Hindlimb muscle (tissue), 1 donor: Measurements from ENCODE around the gene ENDOV. TPM values are rescaled to one million over a fixed set of nuclear protein-coding genes. Genes with fewer than 3 reads are reported as not detected.
A peak's percentile ranks its signal among the peaks of the same experiment; 100 is the strongest.

ENCODE experiments used
- DNase-seq: peaks from one replicate; pipeline ENCODE4 v3.0.0-alpha.2; 2013
- polyA plus RNA-seq: library from polyadenylated mRNA; unstranded; fragments of 120-200 nt; gene quantifications from one replicate; pipeline ENCODE4 v1.2.1, GENCODE V29; 2013; ENCODE audit not compliant: insufficient read length

ENDOV gene
- polyA plus RNA-seq, 1 donor, result 23.3 TPM

- DNase-seq, result no peak
Observed at GRCh38 chr17:80432350-80432955, 17.5 kb downstream of the ENDOV start.

- DNase-seq, result no peak
Observed at GRCh38 chr17:80432961-80433550, 18.1 kb downstream of the ENDOV start.

GRCh38 chr17:80433916-80434666, 19.1 kb downstream of the ENDOV start:
- DNase-seq, result no peak

GRCh38 chr17:80437532-80437931, 22.6 kb downstream of the ENDOV start:
- DNase-seq, result no peak

GRCh38 chr17:80438806-80439205, 23.8 kb downstream of the ENDOV start:
- DNase-seq, result no peak

- no peak for DNase-seq
Observed at GRCh38 chr17:80439499-80439898, 24.5 kb downstream of the ENDOV start.

- DNase-seq, result peak; percentile 68
Observed at GRCh38 chr17:80441133-80441578, 26.2 kb downstream of the ENDOV start.

GRCh38 chr17:80441598-80442322, 26.8 kb downstream of the ENDOV start:
- DNase-seq, result no peak

- DNase-seq, result no peak
Observed at GRCh38 chr17:80442323-80442659, 27.3 kb downstream of the ENDOV start.

- DNase-seq, result no peak
Observed at GRCh38 chr17:80442764-80443163, 27.8 kb downstream of the ENDOV start.

- no peak for DNase-seq
Observed at GRCh38 chr17:80443498-80443897, 28.5 kb downstream of the ENDOV start.

- no peak for DNase-seq
Observed at GRCh38 chr17:80443916-80444643, 29.1 kb downstream of the ENDOV start.

- no peak for DNase-seq
Observed at GRCh38 chr17:80444644-80444979, 29.6 kb downstream of the ENDOV start.

GRCh38 chr17:80445007-80445725, 30.2 kb downstream of the ENDOV start:
- DNase-seq, result no peak

- no peak for DNase-seq
Observed at GRCh38 chr17:80445726-80446110, 30.8 kb downstream of the ENDOV start.

GRCh38 chr17:80446645-80447405, 31.9 kb downstream of the ENDOV start:
- no peak for DNase-seq

GRCh38 chr17:80447790-80448189, 32.8 kb downstream of the ENDOV start:
- DNase-seq, result no peak

GRCh38 chr17:80449194-80449929, 34.4 kb downstream of the ENDOV start:
- no peak for DNase-seq

- no peak for DNase-seq
Observed at GRCh38 chr17:80449930-80450576, 35.1 kb downstream of the ENDOV start.
